SU-DHL-6 (cell line): ENCODE results near the gene LRFN5.

Experiments
- CTCF ChIP-seq: fragments of 200-600 bp; sonication (generic); IDR thresholded peaks from one replicate; pipeline ENCODE4 v1.5.1; 2017; ENCODE audit warnings: antibody characterized with exemption, mild to moderate bottlenecking, low read length, moderate library complexity; ENCODE audit not compliant: insufficient read depth, poor library complexity, severe bottlenecking
- EZH2phosphoT487 ChIP-seq: fragments of 200-600 bp; sonication (generic), shearing (Covaris generic); conservative IDR thresholded peaks from 2 replicates; pipeline ENCODE4 v1.6.1; 2018; ENCODE audit warnings: mild to moderate bottlenecking, antibody characterized with exemption, low read length, moderate library complexity, mixed read lengths

DNA sequence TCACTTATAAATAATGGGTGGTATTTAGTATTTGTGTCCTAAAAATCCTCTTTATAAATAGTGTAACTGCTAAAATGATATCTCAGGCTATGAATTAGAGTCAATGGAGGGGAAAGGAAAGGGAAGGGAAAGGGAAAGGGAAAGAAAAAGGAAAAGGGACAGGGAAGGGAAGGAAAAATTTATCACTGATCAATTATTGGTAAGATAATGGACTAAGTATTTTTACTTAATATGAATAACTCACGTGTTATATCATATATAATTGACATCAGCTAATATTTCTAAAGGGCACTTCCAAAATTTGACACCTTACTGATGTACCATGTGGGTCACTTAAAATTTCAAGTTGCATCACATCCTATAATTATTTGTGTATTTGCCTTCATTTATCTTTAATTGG, 193.1 kb downstream of the LRFN5 start:
- TF ChIP-seq CTCF (no peak), EZH2phosphoT487 (no peak)
